ENCODE measurements around the gene TAL1. TPM values are rescaled to one million over a fixed set of nuclear protein-coding genes. Genes with fewer than 3 reads are reported as not detected.

TAL1 gene
- polyA plus RNA-seq, 3 donors, result 0.50 TPM; not detected in 2

- Mint-ChIP-seq H3K36me3 (peaks cover 9 to 16% of the 10 kb centered on the region in 2 donors), H3K27me3 (ENCODE audit: low read depth in 3 of 3) (peaks cover 62 to 83% (median 64%) of the 10 kb centered on the region in 3 donors), H3K4me3 (peak overlapping the region in 1 of 2 donors; percentile 92), H3K9me3 (peaks cover 0 to 26% (median 19%) of the 10 kb centered on the region in 7 donors), H3K27ac (no peak overlapping the region), H3K4me1 (peaks cover 33% of the 10 kb centered on the region)
- intact Hi-C loops (cut with micrococcal nuclease), result no loop called here
- Histone ChIP-seq H4K20me1 (ENCODE audit: insufficient read depth, low read length) (peaks cover 5% of the 10 kb centered on the region), H3K27ac (ENCODE audit: low read depth in 1 of 2, low read length in 2 of 2) (no peak overlapping the region), H3K4me2 (replicated peaks; ENCODE audit: extremely low read depth, low read length, poor library complexity, severe bottlenecking) (peak overlapping the region; percentile 4), H2AFZ (ENCODE audit: insufficient read depth, low read depth, low read length, poor library complexity, severe bottlenecking) (no peak overlapping the region), H3K36me3 (replicated peaks in 1 of 2; ENCODE audit: control insufficient read depth in 1 of 2, insufficient read depth in 2 of 2, low read length in 2 of 2) (no peaks in the 10 kb centered on the region), H3K4me3 (replicated peaks in 1 of 3; ENCODE audit: low read depth in 2 of 3, low read length in 3 of 3) (no peak overlapping the region), H3K9ac (ENCODE audit: insufficient read depth, low read length, poor library complexity, severe bottlenecking) (no peak overlapping the region), H3K9me3 (replicated peaks in 1 of 2; ENCODE audit: control insufficient read depth in 1 of 2, insufficient read depth in 1 of 2, low read length in 2 of 2) (peaks cover 0 to 20% of the 10 kb centered on the region in 2 donors), H3K27me3 (ENCODE audit: control insufficient read depth in 2 of 2, insufficient read depth in 2 of 2, low read length in 2 of 2) (peaks cover 39 to 71% of the 10 kb centered on the region in 2 donors), H3K79me2 (ENCODE audit: insufficient read depth, low read length) (no peaks in the 10 kb centered on the region), H3K4me1 (ENCODE audit: control insufficient read depth in 1 of 2, insufficient read depth in 2 of 2, low read length in 2 of 2) (peaks cover 27 to 29% of the 10 kb centered on the region in 2 donors)
- WGBS (ENCODE audit: insufficient coverage), result 8% methylated on average over 13 of the region's 21 CpGs
- no peak for TF ChIP-seq CTCF (IDR thresholded peaks at IDR 0.05)
- DNase-seq, result no peak
These were observed 3.2 kb upstream of the TAL1 start for GRCh38 chr1:47235241-47235681.

DNA sequence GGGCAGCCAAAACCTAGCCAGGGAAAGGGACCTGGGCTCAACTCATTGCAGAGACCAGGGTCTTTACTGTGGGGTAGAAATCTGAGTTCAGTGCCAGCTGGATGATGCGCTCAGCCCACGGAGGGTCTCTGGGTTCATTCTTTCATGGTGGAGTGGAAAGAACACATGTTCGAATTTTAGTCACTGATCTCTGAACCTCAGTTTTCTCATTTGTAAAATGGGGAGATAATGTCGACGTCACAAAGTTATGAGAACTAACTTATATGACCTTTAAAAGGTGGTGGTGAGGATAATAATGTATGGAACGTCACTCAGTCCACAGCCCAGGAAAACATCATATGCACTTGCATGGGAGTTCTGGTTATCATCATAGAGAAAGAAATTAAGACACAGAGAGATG lies 1.2 kb upstream of the TAL1 start:
- Histone ChIP-seq H3K4me1 (ENCODE audit: control insufficient read depth in 1 of 2, insufficient read depth in 2 of 2, low read length in 2 of 2) (peaks cover 30 to 31% of the 10 kb centered on the region in 2 donors), H3K36me3 (replicated peaks in 1 of 2; ENCODE audit: control insufficient read depth in 1 of 2, insufficient read depth in 2 of 2, low read length in 2 of 2) (no peaks in the 10 kb centered on the region), H3K9ac (ENCODE audit: insufficient read depth, low read length, poor library complexity, severe bottlenecking) (no peak overlapping the region), H3K27ac (ENCODE audit: low read depth in 1 of 2, low read length in 2 of 2) (no peak overlapping the region), H3K9me3 (replicated peaks in 1 of 2; ENCODE audit: control insufficient read depth in 1 of 2, insufficient read depth in 1 of 2, low read length in 2 of 2) (peaks cover 0 to 21% of the 10 kb centered on the region in 2 donors), H2AFZ (ENCODE audit: insufficient read depth, low read depth, low read length, poor library complexity, severe bottlenecking) (no peak overlapping the region), H3K27me3 (ENCODE audit: control insufficient read depth in 2 of 2, insufficient read depth in 2 of 2, low read length in 2 of 2) (peaks cover 60 to 85% of the 10 kb centered on the region in 2 donors), H3K4me3 (replicated peaks in 1 of 3; ENCODE audit: low read depth in 2 of 3, low read length in 3 of 3) (no peak overlapping the region), H3K79me2 (ENCODE audit: insufficient read depth, low read length) (no peaks in the 10 kb centered on the region), H3K4me2 (replicated peaks; ENCODE audit: extremely low read depth, low read length, poor library complexity, severe bottlenecking) (no peak overlapping the region), H4K20me1 (ENCODE audit: insufficient read depth, low read length) (peaks cover 5% of the 10 kb centered on the region)
- Mint-ChIP-seq H3K4me1 (peaks cover 46% of the 10 kb centered on the region), H3K4me3 (peak overlapping the region in 1 of 2 donors; percentile 92), H3K36me3 (peaks cover 12 to 16% of the 10 kb centered on the region in 2 donors), H3K27me3 (ENCODE audit: low read depth in 3 of 3) (peaks cover 77 to 96% (median 81%) of the 10 kb centered on the region in 3 donors), H3K9me3 (peaks cover 0 to 35% (median 23%) of the 10 kb centered on the region in 7 donors), H3K27ac (no peak overlapping the region)
- DNase-seq, result no peak
- intact Hi-C loops (cut with micrococcal nuclease), result loop anchor here in 1 of 2 donors (5.0 kb wide), 1 partner anchor 199 kb away; no protein-coding TSS in a partner anchor
- TF ChIP-seq CTCF (IDR thresholded peaks at IDR 0.05), result no peak
- WGBS (ENCODE audit: insufficient coverage), result 75% methylated on average over 2 of the region's 6 CpGs
